ENCODE data around the gene EPHA4.
A peak's percentile ranks its signal among the peaks of the same experiment; 100 is the strongest.

Gene EPHA4

GRCh38 chr2:221555494-221555846 lies 16.6 kb downstream of the EPHA4 start:
- Histone ChIP-seq H2BK12ac (ENCODE audit: low read length in 2 of 2) (no peak overlapping the region), H3K9me3 (ENCODE audit: control insufficient read depth, low read length) (no peaks in the 10 kb centered on the region), H3K9ac (ENCODE audit: low read length) (peak overlapping the region; percentile 46), H2BK5ac (ENCODE audit: low read depth, low read length, poor library complexity, severe bottlenecking) (no peak overlapping the region), H3K27me3 (ENCODE audit: control insufficient read depth in 1 of 2, insufficient read depth in 1 of 2, low read length in 2 of 2) (no peaks in the 10 kb centered on the region), H3K14ac (ENCODE audit: low read length in 2 of 2) (no peak overlapping the region), H3K79me1 (replicated peaks; ENCODE audit: low read length, poor library complexity, severe bottlenecking) (peaks cover 11% of the 10 kb centered on the region), H3K36me3 (ENCODE audit: control insufficient read depth in 1 of 2, insufficient read depth in 2 of 2, low read depth in 1 of 2, low read length in 2 of 2) (peaks cover 0 to 15% of the 10 kb centered on the region in 2 experiments), H2BK15ac (ENCODE audit: low read depth, poor library complexity, severe bottlenecking) (no peak overlapping the region), H3K4me1 (ENCODE audit: control insufficient read depth, insufficient read depth, low read depth, low read length) (peaks cover 8% of the 10 kb centered on the region), H3K4me2 (ENCODE audit: low read length, poor library complexity, severe bottlenecking) (no peak overlapping the region), H3K4me3 (ENCODE audit: insufficient read depth in 1 of 2, low read depth in 1 of 2, low read length in 2 of 2) (no peak overlapping the region), H3K23ac (ENCODE audit: low read length in 2 of 2) (no peak overlapping the region), H3K4ac (ENCODE audit: low read depth in 1 of 2, low read length in 2 of 2) (no peak overlapping the region), H2BK120ac (ENCODE audit: low read depth, low read length) (no peak overlapping the region), H3K18ac (ENCODE audit: low read depth in 1 of 2, low read length in 2 of 2) (no peak overlapping the region), H2AFZ (ENCODE audit: low read depth, low read length) (no peak overlapping the region), H4K8ac (ENCODE audit: low read length) (no peak overlapping the region), H3K27ac (ENCODE audit: low read length, poor library complexity, severe bottlenecking) (peak overlapping the region; percentile 59), H4K91ac (ENCODE audit: low read length) (no peak overlapping the region), H2AK5ac (ENCODE audit: low read length, severe bottlenecking) (peak overlapping the region; percentile 38)
- WGBS = 83% methylated on average over 1 of the region's 2 CpGs
- no peak for DNase-seq

- H4K91ac ChIP-seq (ENCODE audit: low read length) = peak overlapping the region; percentile 12
- peak overlapping the region; percentile 32 for H3K4me2 ChIP-seq (ENCODE audit: low read length, poor library complexity, severe bottlenecking)
- peaks cover 11% of the 10 kb centered on the region for H3K79me1 ChIP-seq (replicated peaks; ENCODE audit: low read length, poor library complexity, severe bottlenecking)
- peak overlapping the region; percentile 59 for H3K27ac ChIP-seq (ENCODE audit: low read length, poor library complexity, severe bottlenecking)
- no peak overlapping the region for H2BK12ac ChIP-seq (ENCODE audit: low read length in 2 of 2)
- peaks cover 8% of the 10 kb centered on the region for H3K4me1 ChIP-seq (ENCODE audit: control insufficient read depth, insufficient read depth, low read depth, low read length)
- H3K9me3 ChIP-seq (ENCODE audit: control insufficient read depth, low read length) = no peaks in the 10 kb centered on the region
- no peak overlapping the region for H3K4ac ChIP-seq (ENCODE audit: low read depth in 1 of 2, low read length in 2 of 2)
- H2BK120ac ChIP-seq (ENCODE audit: low read depth, low read length) = no peak overlapping the region
- H4K8ac ChIP-seq (ENCODE audit: low read length) = no peak overlapping the region
- H3K14ac ChIP-seq (ENCODE audit: low read length in 2 of 2) = no peak overlapping the region
- peak overlapping the region; percentile 46 for H3K9ac ChIP-seq (ENCODE audit: low read length)
- 61% methylated on average over 4 of the region's 4 CpGs for WGBS
- H2AFZ ChIP-seq (ENCODE audit: low read depth, low read length) = no peak overlapping the region
- H2BK15ac ChIP-seq (ENCODE audit: low read depth, poor library complexity, severe bottlenecking) = no peak overlapping the region
- H3K27me3 ChIP-seq (ENCODE audit: control insufficient read depth in 1 of 2, insufficient read depth in 1 of 2, low read length in 2 of 2) = no peaks in the 10 kb centered on the region
- H3K4me3 ChIP-seq (ENCODE audit: insufficient read depth in 1 of 2, low read depth in 1 of 2, low read length in 2 of 2) = no peak overlapping the region
- H2BK5ac ChIP-seq (ENCODE audit: low read depth, low read length, poor library complexity, severe bottlenecking) = no peak overlapping the region
- no peak overlapping the region for H3K18ac ChIP-seq (ENCODE audit: low read depth in 1 of 2, low read length in 2 of 2)
- no peak for DNase-seq
- H3K36me3 ChIP-seq (ENCODE audit: control insufficient read depth in 1 of 2, insufficient read depth in 2 of 2, low read depth in 1 of 2, low read length in 2 of 2) = peaks cover 0 to 11% of the 10 kb centered on the region in 2 experiments
- peak overlapping the region; percentile 38 for H2AK5ac ChIP-seq (ENCODE audit: low read length, severe bottlenecking)
- H3K23ac ChIP-seq (ENCODE audit: low read length in 2 of 2) = no peak overlapping the region
Measured at GRCh38 chr2:221554769-221555493, 17.2 kb downstream of the EPHA4 start.

GRCh38 chr2:221553333-221553732 lies 18.8 kb downstream of the EPHA4 start:
- Histone ChIP-seq H2BK120ac (ENCODE audit: low read depth, low read length) (no peak overlapping the region), H3K27ac (ENCODE audit: low read length, poor library complexity, severe bottlenecking) (no peak overlapping the region), H3K36me3 (ENCODE audit: control insufficient read depth in 1 of 2, insufficient read depth in 2 of 2, low read depth in 1 of 2, low read length in 2 of 2) (peaks cover 0 to 11% of the 10 kb centered on the region in 2 experiments), H2BK5ac (ENCODE audit: low read depth, low read length, poor library complexity, severe bottlenecking) (no peak overlapping the region), H3K14ac (ENCODE audit: low read length in 2 of 2) (no peak overlapping the region), H3K4ac (ENCODE audit: low read depth in 1 of 2, low read length in 2 of 2) (no peak overlapping the region), H3K9ac (ENCODE audit: low read length) (no peak overlapping the region), H2BK15ac (ENCODE audit: low read depth, poor library complexity, severe bottlenecking) (no peak overlapping the region), H3K79me1 (replicated peaks; ENCODE audit: low read length, poor library complexity, severe bottlenecking) (peaks cover 13% of the 10 kb centered on the region), H4K8ac (ENCODE audit: low read length) (no peak overlapping the region), H3K4me3 (ENCODE audit: insufficient read depth in 1 of 2, low read depth in 1 of 2, low read length in 2 of 2) (no peak overlapping the region), H2BK12ac (ENCODE audit: low read length in 2 of 2) (peak overlapping the region in 1 of 2 experiments; percentile 34), H3K9me3 (ENCODE audit: control insufficient read depth, low read length) (no peaks in the 10 kb centered on the region), H2AFZ (ENCODE audit: low read depth, low read length) (no peak overlapping the region), H3K4me1 (ENCODE audit: control insufficient read depth, insufficient read depth, low read depth, low read length) (peaks cover 8% of the 10 kb centered on the region), H3K4me2 (ENCODE audit: low read length, poor library complexity, severe bottlenecking) (no peak overlapping the region), H3K23ac (ENCODE audit: low read length in 2 of 2) (no peak overlapping the region), H4K91ac (ENCODE audit: low read length) (no peak overlapping the region), H2AK5ac (ENCODE audit: low read length, severe bottlenecking) (no peak overlapping the region), H3K27me3 (ENCODE audit: control insufficient read depth in 1 of 2, insufficient read depth in 1 of 2, low read length in 2 of 2) (no peaks in the 10 kb centered on the region), H3K18ac (ENCODE audit: low read depth in 1 of 2, low read length in 2 of 2) (no peak overlapping the region)
- DNase-seq = no peak
- WGBS = 82% methylated on average over 4 of the region's 4 CpGs

- H2BK120ac ChIP-seq (ENCODE audit: low read depth, low read length) = no peak overlapping the region
- no peak overlapping the region for H2BK5ac ChIP-seq (ENCODE audit: low read depth, low read length, poor library complexity, severe bottlenecking)
- no peak overlapping the region for H3K14ac ChIP-seq (ENCODE audit: low read length in 2 of 2)
- H2BK12ac ChIP-seq (ENCODE audit: low read length in 2 of 2) = no peak overlapping the region
- no peak overlapping the region for H2AFZ ChIP-seq (ENCODE audit: low read depth, low read length)
- H3K4me1 ChIP-seq (ENCODE audit: control insufficient read depth, insufficient read depth, low read depth, low read length) = peaks cover 9% of the 10 kb centered on the region
- peak overlapping the region; percentile 82 for H2BK15ac ChIP-seq (ENCODE audit: low read depth, poor library complexity, severe bottlenecking)
- H3K27me3 ChIP-seq (ENCODE audit: control insufficient read depth in 1 of 2, insufficient read depth in 1 of 2, low read length in 2 of 2) = no peaks in the 10 kb centered on the region
- DNase-seq = no peak
- no peak overlapping the region for H4K91ac ChIP-seq (ENCODE audit: low read length)
- H3K36me3 ChIP-seq (ENCODE audit: control insufficient read depth in 1 of 2, insufficient read depth in 2 of 2, low read depth in 1 of 2, low read length in 2 of 2) = peaks cover 4 to 5% of the 10 kb centered on the region in 2 experiments
- no peak overlapping the region for H3K4me3 ChIP-seq (ENCODE audit: insufficient read depth in 1 of 2, low read depth in 1 of 2, low read length in 2 of 2)
- no peaks in the 10 kb centered on the region for H3K9me3 ChIP-seq (ENCODE audit: control insufficient read depth, low read length)
- peak overlapping the region; percentile 79 for H2AK5ac ChIP-seq (ENCODE audit: low read length, severe bottlenecking)
- no peak overlapping the region for H3K23ac ChIP-seq (ENCODE audit: low read length in 2 of 2)
- no peak overlapping the region for H3K18ac ChIP-seq (ENCODE audit: low read depth in 1 of 2, low read length in 2 of 2)
- peaks cover 20% of the 10 kb centered on the region for H3K79me1 ChIP-seq (replicated peaks; ENCODE audit: low read length, poor library complexity, severe bottlenecking)
- H3K9ac ChIP-seq (ENCODE audit: low read length) = no peak overlapping the region
- no peak overlapping the region for H3K27ac ChIP-seq (ENCODE audit: low read length, poor library complexity, severe bottlenecking)
- H3K4ac ChIP-seq (ENCODE audit: low read depth in 1 of 2, low read length in 2 of 2) = no peak overlapping the region
- WGBS = 73% methylated on average over 4 of the region's 4 CpGs
- no peak overlapping the region for H3K4me2 ChIP-seq (ENCODE audit: low read length, poor library complexity, severe bottlenecking)
- H4K8ac ChIP-seq (ENCODE audit: low read length) = no peak overlapping the region
Measured at GRCh38 chr2:221552291-221552690, 19.8 kb downstream of the EPHA4 start.
